HepG2 (cell line): ENCODE results near the gene SUN1. TPM values are rescaled to one million over a fixed set of nuclear protein-coding genes. Genes with fewer than 3 reads are reported as not detected.

Source experiments
- ATAC-seq: fragments of 200-7000 bp; cut with Tn5 transposase; 3 replicates; pipeline ENCODE4 v1.9.1; 2020; ENCODE audit warnings: mild to moderate bottlenecking, moderate library complexity
- BruUV-seq: library from RNA; stranded (reverse); fragments of 400-500 nt; replicated peaks from 2 replicates; lab custom pipeline; 2021; lab: Mats Ljungman, UMichigan
- CTCF ChIA-PET: fragments of 300-600 bp; formaldehyde crosslinking; extraction: SDS; loops from one replicate; lab custom pipeline; 2021; ENCODE audit warnings: low total read pairs, inconsistent platforms, low intra/inter-chr PET ratio; lab: Yijun Ruan, JAX
- POLR2A ChIA-PET: fragments of 350-600 bp; sonication (Branson Sonifier 250); formaldehyde crosslinking; loops from one replicate; lab custom pipeline; 2020; ENCODE audit warnings: antibody characterized with exemption, inconsistent platforms; lab: Yijun Ruan, JAX
- DNase-seq: peaks from one replicate; pipeline ENCODE4 v3.0.0-alpha.2; 2015; ENCODE audit warnings: low spot score
- FAIRE-seq: peaks from 3 replicates; lab custom pipeline; 2011; peaks lifted over from hg19 to GRCh38; lab: Jason Lieb, UNC
- H2AFZ ChIP-seq: one replicate; pipeline ENCODE4 v1.6.1; 2011; ENCODE audit warnings: low read length, inconsistent platforms
- H3K27ac ChIP-seq: fragments of 300-600 bp; 3 replicates; pipeline ENCODE4 v1.8.0; 2011; ENCODE audit warnings: mixed run types, mild to moderate bottlenecking, mixed read lengths, low read length, inconsistent platforms; ENCODE audit not compliant: insufficient read depth; ENCODE audit errors: extremely low read length
- H3K27me3 ChIP-seq, 2 experiments: fragments of 200-600 bp in 1 of 2; 2 replicates in 1 of 2; 3 replicates in 1 of 2; pipeline versions ENCODE4 v1.6.0 to v1.8.0; 2011; ENCODE audit warnings: low read length in 2 of 2, mild to moderate bottlenecking in 2 of 2, moderate library complexity in 2 of 2, inconsistent platforms in 1 of 2; ENCODE audit not compliant: insufficient read depth in 2 of 2, control insufficient read depth in 1 of 2
- H3K36me3 ChIP-seq, 2 experiments: fragments of 200-600 bp in 1 of 2; replicated peaks in 1 of 2; 2 replicates in 1 of 2; 3 replicates in 1 of 2; pipeline versions ENCODE4 v1.5.1 to v1.8.0; 2011; ENCODE audit warnings: low read length in 2 of 2, inconsistent platforms in 1 of 2; ENCODE audit not compliant: insufficient read depth in 2 of 2, control insufficient read depth in 1 of 2
- H3K4me1 ChIP-seq: 2 replicates; pipeline ENCODE4 v1.5.1; 2012; ENCODE audit warnings: low read length, inconsistent platforms; ENCODE audit not compliant: insufficient read depth
- H3K4me2 ChIP-seq: 2 replicates; pipeline ENCODE4 v1.6.0; 2011; ENCODE audit warnings: low read depth, low read length, inconsistent platforms
- H3K4me3 ChIP-seq, 3 experiments: fragments of 200-600 bp in 1 of 3; sonication (generic), shearing (Covaris generic) in 1 of 3; replicated peaks in 1 of 3; 2 replicates each; pipeline ENCODE4 v1.5.1; 2011 to 2016; ENCODE audit warnings: low read length in 3 of 3, inconsistent platforms in 2 of 3, low read depth in 2 of 3, mild to moderate bottlenecking in 2 of 3, control low read depth in 1 of 3, mixed read lengths in 1 of 3; ENCODE audit not compliant: insufficient read depth in 1 of 3
- H3K79me2 ChIP-seq: one replicate; pipeline ENCODE4 v1.6.1; 2011; ENCODE audit warnings: low read length, inconsistent platforms; ENCODE audit not compliant: insufficient read depth
- H3K9ac ChIP-seq: 2 replicates; pipeline ENCODE4 v1.6.0; 2011; ENCODE audit warnings: mild to moderate bottlenecking, low read depth, low read length, inconsistent platforms; ENCODE audit not compliant: insufficient read depth
- H3K9me3 ChIP-seq: 2 replicates; pipeline ENCODE4 v1.5.1; 2012; ENCODE audit warnings: mild to moderate bottlenecking, low read length
- H4K20me1 ChIP-seq: 2 replicates; pipeline ENCODE4 v1.6.0; 2011; ENCODE audit warnings: inconsistent platforms, mild to moderate bottlenecking, low read length, moderate library complexity; ENCODE audit not compliant: insufficient read depth
- ARID3A ChIP-seq: IDR thresholded peaks from 2 replicates; pipeline ENCODE4 v1.6.1; 2012; ENCODE audit warnings: low read depth, low read length, improper control_type of control experiment
- CHD4 ChIP-seq: fragments of 200-600 bp; sonication (generic); IDR thresholded peaks from 2 replicates; pipeline ENCODE4 v1.7.0; 2017; ENCODE audit warnings: mild to moderate bottlenecking, low read length, borderline replicate concordance
- DPF2 ChIP-seq: sonication (generic); formaldehyde crosslinking; IDR thresholded peaks from 2 replicates; pipeline ENCODE4 v1.4.0; 2020; ENCODE audit warnings: mild to moderate bottlenecking, low read depth, missing genetic modification reagents, borderline replicate concordance
- GPBP1L1 ChIP-seq: sonication (generic); formaldehyde crosslinking; IDR thresholded peaks from 2 replicates; pipeline ENCODE4 v1.5.0; 2020; ENCODE audit warnings: mild to moderate bottlenecking, missing genetic modification reagents
- PAF1 ChIP-seq: IDR thresholded peaks from 2 replicates; pipeline ENCODE4 v1.6.1; 2016; ENCODE audit warnings: missing genetic modification reagents, missing compliant biosample characterization
- PBX2 ChIP-seq: IDR thresholded peaks from 2 replicates; pipeline ENCODE4 v1.6.1; 2016; ENCODE audit warnings: control low read depth
- PCBP2 ChIP-seq: fragments of 200-400 bp; formaldehyde crosslinking; optimal IDR thresholded peaks from 2 replicates; pipeline ENCODE3; 2018; ENCODE audit warnings: low read length, low read depth; ENCODE audit not compliant: poor library complexity, severe bottlenecking
- PHF8 ChIP-seq: sonication (generic); formaldehyde crosslinking; IDR thresholded peaks from 2 replicates; pipeline ENCODE4 v1.5.0; 2020; ENCODE audit warnings: missing genetic modification reagents
- SRSF9 ChIP-seq: fragments of 200-400 bp; formaldehyde crosslinking; IDR thresholded peaks from 2 replicates; pipeline ENCODE4 v1.6.1; 2018; ENCODE audit warnings: borderline replicate concordance, mild to moderate bottlenecking, low read depth, low read length; ENCODE audit not compliant: insufficient read depth, poor library complexity, severe bottlenecking
- ZBTB38 ChIP-seq: sonication (generic); formaldehyde crosslinking; IDR thresholded peaks from 2 replicates; pipeline ENCODE4 v1.5.1; 2020; ENCODE audit warnings: mild to moderate bottlenecking, missing genetic modification reagents
- ZBTB49 ChIP-seq: sonication (generic); formaldehyde crosslinking; IDR thresholded peaks from 2 replicates; pipeline ENCODE4 v1.4.0; 2020; ENCODE audit warnings: missing genetic modification reagents, borderline replicate concordance
- ZNF234 ChIP-seq: sonication (generic); formaldehyde crosslinking; conservative IDR thresholded peaks from 2 replicates; pipeline ENCODE4 v1.5.1; 2020; ENCODE audit warnings: mild to moderate bottlenecking, missing genetic modification reagents
- ZNF317 ChIP-seq: sonication (generic); formaldehyde crosslinking; IDR thresholded peaks from 2 replicates; pipeline ENCODE4 v1.5.0; 2020; ENCODE audit warnings: mild to moderate bottlenecking, missing genetic modification reagents
- ZNF558 ChIP-seq: sonication (generic); formaldehyde crosslinking; IDR thresholded peaks from 2 replicates; pipeline ENCODE4 v1.9.0; 2022; ENCODE audit warnings: mild to moderate bottlenecking, missing genetic modification reagents, borderline replicate concordance
- ZNF879 ChIP-seq: sonication (generic); formaldehyde crosslinking; IDR thresholded peaks from 2 replicates; pipeline ENCODE4 v1.8.1; 2023; ENCODE audit warnings: missing genetic modification reagents
- ZSCAN12 ChIP-seq: sonication (generic); formaldehyde crosslinking; IDR thresholded peaks from 2 replicates; pipeline ENCODE4 v1.9.0; 2021; ENCODE audit warnings: mild to moderate bottlenecking, missing genetic modification reagents
- WGBS: methylation state at CpG from one replicate; pipeline ENCODE4 v1.1.6; 2017; ENCODE audit warnings: low lambda C conversion rate; 5-methylcytosine and 5-hydroxymethylcytosine counted together
- in situ Hi-C: cut with HindIII; loops from 2 replicates; pipeline ENCODE4 v1.10.0; 2017; ENCODE audit warnings: low pct_unique_long_range_greater_than_20kb; ENCODE audit not compliant: extremely low pct_ligation_motif_present
- intact Hi-C: fragments of 100-400 bp; cut with micrococcal nuclease; formaldehyde crosslinking; loops from one replicate; pipeline ENCODE4 v1.10.0; 2022; ENCODE audit not compliant: unreplicated experiment
- polyA plus RNA-seq, 8 experiments: library from polyadenylated mRNA; depleted of rRNA in 3 of 8; stranded (reverse) in 7 of 8; unstranded in 1 of 8; fragments of >200 nt; fragmentation: Illumina TruSeq in 4 of 8; extraction: Trizol in 4 of 8; gene quantifications; 2 replicates each; pipeline versions ENCODE4 v1.2.1 to v1.2.3, GENCODE V29; 2011 to 2016; ENCODE audit warnings: low read depth in 4 of 8, missing spikeins in 1 of 8, mixed read lengths in 1 of 8; ENCODE audit not compliant: insufficient read depth in 1 of 8
- total RNA-seq, 5 experiments: library from RNA; depleted of rRNA; stranded (reverse); fragments of >200 nt; fragmentation: Illumina TruSeq; extraction: Trizol; gene quantifications; 2 replicates each; pipeline ENCODE4 v1.2.3, GENCODE V29; 2016; ENCODE audit warnings: low read depth in 1 of 5

SUN1 gene
- total and polyA plus RNA-seq, 2 of the 13 experiments (the other 11 are each of a cell fraction or from before 2014, with no cell fraction given) = 47.0 to 126 TPM

- ChIA-PET POLR2A (no interaction called here), CTCF (no interaction called here)
- 94% methylated on average over 7 of the region's 9 CpGs for WGBS
- H3K4me1 ChIP-seq = peaks cover 13% of the 10 kb centered on the region
- no peaks in the 10 kb centered on the region; the same call in 1 of the 2 replicates for H4K20me1 ChIP-seq
- TF ChIP-seq ZSCAN12 (CRISPR knock-in tag) = no peak
- no peak for TF ChIP-seq CHD4
- TF ChIP-seq ZNF558 (CRISPR knock-in tag) = no peak
- no peak for TF ChIP-seq SRSF9
- TF ChIP-seq PAF1 (CRISPR knock-in tag) = no peak
- no peak for TF ChIP-seq ZBTB49 (CRISPR knock-in tag)
- no peak for TF ChIP-seq ZNF234
- TF ChIP-seq GPBP1L1 (CRISPR knock-in tag) = no peak
- no peak for TF ChIP-seq ZNF879 (CRISPR knock-in tag)
- TF ChIP-seq ZBTB38 (CRISPR knock-in tag) = no peak
- no peak for TF ChIP-seq PBX2 (CRISPR knock-in tag)
- TF ChIP-seq ARID3A = no peak
- TF ChIP-seq DPF2 (CRISPR knock-in tag) = no peak
- no peak for TF ChIP-seq PCBP2
- TF ChIP-seq ZNF317 = no peak
- TF ChIP-seq PHF8 = no peak
- no peaks in the 10 kb centered on the region for H3K9me3 ChIP-seq
- H3K36me3 ChIP-seq = peaks cover 34 to 79% of the 10 kb centered on the region in 2 experiments; a peak in 4 of 5 replicates
- H3K4me2 ChIP-seq = no peak overlapping the region
- H3K27ac ChIP-seq = no peak overlapping the region
- H3K27me3 ChIP-seq = no peaks in the 10 kb centered on the region
- no peak for FAIRE-seq
- H2AFZ ChIP-seq = no peak overlapping the region
- ATAC-seq = no peak
- DNase-seq = no peak
- no TSS peak for BruUV-seq
- no peak overlapping the region for H3K4me3 ChIP-seq
- no peaks in the 10 kb centered on the region for H3K79me2 ChIP-seq
- no peak overlapping the region for H3K9ac ChIP-seq
- in situ Hi-C loops (no loop called here), intact Hi-C loops (no loop called here)
These were observed 25.4 kb downstream of the SUN1 start for GRCh38 chr7:857661-858060.
